Left kidney (tissue), 2 donors: Measurements from ENCODE around the gene BCR. TPM values are rescaled to one million over a fixed set of nuclear protein-coding genes. Genes with fewer than 3 reads are reported as not detected.

ENCODE experiments used
- DNase-seq: peaks from one replicate; pipeline ENCODE4 v3.0.0-alpha.2; 2013
- polyA plus RNA-seq: library from polyadenylated mRNA; unstranded; fragments of 120-200 nt; gene quantifications from one replicate; pipeline ENCODE4 v1.2.1, GENCODE V29; 2013; ENCODE audit not compliant: insufficient read length

The BCR gene
- polyA plus RNA-seq, 1 donor, result 54.6 TPM

DNA sequence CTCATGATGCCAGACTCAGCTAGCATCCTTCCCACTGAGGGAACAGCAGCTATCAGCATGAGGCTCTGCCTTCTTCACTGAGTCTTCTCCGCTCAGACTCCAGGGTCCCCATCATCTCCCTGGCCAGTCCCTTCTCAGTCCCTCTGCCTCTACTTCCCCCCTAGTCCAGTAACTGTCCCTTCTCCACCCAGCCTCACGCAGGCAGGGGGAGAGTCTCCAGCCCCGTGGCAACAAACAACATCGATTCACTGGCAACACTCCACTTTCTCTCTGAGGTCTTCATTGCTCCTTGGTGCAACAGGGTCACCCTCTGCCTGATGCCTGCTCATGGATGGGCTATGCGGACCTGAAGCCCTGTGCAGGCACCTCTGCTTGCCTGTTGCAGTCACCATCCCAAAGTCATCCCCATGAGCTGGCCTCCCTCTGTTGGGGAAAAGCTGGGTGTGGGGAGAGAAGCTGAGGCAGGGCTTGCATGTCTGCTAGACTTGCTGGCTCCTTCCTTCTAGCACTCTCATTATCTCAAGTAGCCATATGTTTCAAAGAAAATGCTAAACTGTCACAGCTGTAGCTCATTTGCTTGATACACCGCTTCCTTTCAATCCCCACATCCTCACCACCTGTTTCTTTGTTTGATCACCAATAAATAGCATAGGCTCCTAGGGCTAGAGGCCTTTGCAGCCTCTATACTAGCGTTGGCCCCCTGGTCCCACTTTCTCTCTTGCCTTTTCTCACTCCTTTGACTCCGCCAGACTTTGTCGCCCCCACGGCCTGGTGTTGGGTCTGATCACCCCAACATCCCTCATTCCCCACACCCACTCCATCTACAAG, 4.3 kb upstream of the BCR start:
- no peak for DNase-seq

DNA sequence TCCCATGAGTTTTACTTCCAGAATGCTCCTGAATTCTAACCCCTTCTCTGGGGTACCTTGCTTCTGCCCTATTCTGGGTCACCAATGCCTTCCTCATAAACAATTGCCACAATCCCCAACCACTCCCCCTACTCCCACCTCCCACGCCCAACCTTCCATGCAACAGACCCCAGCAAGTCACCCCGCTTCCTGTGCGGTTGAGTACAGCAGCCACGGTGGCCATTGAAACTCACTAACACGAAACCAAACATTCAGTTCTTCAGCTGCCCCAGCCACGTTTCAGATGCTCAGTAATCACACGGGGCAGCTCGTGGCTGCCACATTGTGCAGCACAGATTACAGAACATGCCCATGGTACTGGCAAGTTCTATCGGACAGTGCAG, 3.7 kb upstream of the BCR start:
- no peak for DNase-seq

DNA sequence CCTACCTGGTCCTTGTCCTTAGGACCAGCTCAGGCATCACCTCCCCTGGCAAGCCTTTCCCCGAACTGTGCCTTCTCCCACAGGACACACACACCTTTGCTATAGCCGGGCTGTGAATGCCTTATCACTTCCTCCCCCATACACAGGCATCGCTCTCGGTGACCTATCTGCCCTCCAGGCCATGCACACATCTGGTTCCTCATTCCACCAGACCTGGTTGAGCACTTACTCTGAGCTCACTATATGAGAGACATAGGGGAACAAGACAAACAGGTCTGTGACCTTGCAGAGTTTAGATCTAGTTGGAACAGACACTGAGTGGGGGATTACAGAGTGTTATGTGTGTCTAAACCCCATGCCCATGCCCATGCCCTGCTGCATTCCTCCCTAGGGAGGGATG, 3.1 kb upstream of the BCR start:
- DNase-seq, result no peak

DNA sequence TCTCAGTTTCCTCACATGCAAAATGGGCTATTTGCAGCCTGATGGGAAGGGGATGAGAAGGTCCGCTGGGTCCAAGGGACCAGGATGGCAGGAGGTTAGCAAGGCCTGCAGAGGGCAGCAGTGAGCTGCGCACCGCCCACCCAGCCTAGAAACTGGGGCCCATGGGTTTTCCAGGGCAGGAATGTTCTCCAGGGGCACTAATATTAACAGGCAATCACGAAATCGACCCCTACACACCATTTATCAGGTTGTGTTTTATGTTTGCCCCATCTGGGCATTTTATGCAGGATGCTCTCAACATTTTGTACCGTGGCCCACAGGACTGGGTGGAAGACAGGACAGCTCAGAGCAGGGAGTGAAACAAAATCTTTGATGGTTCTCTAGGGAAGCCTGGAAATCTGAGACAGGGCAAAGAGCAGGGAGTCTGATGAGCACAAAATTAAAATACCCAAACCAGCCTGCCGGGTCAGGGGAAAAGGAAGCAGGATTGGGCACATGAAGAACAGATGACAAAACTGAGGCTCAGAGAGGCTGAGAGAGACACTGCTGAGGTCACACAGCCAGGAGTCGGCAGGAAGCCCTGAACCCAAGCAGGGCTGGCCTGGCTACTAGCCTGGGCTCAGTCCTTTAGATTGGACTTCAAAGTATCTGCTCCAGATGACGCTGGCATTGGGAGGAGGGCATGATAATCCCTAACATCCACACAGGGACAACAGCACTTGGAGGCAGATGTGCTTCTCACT, 1.6 kb upstream of the BCR start:
- DNase-seq, result no peak

DNA sequence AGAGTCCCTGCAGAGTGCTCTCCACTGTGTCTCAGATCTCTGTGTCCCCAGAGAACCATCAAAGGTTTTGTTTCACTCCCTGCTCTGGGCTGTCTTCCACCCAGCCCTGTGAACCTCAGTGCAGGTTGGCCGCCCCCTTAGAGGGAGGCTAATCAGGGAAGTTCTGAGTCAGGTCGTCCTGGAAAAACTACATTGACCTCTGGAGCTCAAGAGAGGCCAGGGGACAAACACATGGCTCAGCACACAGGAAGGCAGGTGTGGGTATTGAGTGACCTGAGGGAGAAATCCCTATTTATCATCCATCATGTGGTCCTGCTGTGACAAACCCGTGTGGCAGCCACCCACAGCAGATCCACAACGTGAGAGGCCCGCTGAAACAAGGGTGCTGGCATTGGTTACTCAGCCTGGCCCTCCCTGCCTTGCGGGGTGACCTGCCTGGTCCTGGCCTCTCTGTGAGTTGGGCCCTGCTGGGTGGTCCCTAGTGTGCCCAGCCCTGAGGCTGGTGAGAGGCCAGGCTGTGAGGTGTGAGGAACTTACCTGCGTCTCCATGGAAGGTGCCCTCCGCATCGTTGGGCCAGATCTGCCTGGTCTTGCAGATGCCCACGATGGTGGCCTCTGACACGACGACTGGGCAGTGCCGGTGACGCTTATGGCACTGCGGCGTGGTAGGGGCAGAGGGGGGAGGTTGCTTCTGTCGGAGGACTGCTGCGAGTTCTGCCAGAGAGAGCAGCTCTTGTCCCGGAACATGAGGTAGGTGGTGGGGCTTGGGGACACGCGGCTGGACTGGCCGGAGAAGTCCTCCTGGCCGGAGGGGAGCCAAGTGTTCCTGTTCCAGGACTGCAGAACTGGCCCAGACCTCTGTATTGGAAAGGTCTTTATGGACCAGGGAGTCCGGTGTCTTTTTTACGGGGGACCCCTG, 669 bp upstream of the BCR start:
- no peak for DNase-seq

DNA sequence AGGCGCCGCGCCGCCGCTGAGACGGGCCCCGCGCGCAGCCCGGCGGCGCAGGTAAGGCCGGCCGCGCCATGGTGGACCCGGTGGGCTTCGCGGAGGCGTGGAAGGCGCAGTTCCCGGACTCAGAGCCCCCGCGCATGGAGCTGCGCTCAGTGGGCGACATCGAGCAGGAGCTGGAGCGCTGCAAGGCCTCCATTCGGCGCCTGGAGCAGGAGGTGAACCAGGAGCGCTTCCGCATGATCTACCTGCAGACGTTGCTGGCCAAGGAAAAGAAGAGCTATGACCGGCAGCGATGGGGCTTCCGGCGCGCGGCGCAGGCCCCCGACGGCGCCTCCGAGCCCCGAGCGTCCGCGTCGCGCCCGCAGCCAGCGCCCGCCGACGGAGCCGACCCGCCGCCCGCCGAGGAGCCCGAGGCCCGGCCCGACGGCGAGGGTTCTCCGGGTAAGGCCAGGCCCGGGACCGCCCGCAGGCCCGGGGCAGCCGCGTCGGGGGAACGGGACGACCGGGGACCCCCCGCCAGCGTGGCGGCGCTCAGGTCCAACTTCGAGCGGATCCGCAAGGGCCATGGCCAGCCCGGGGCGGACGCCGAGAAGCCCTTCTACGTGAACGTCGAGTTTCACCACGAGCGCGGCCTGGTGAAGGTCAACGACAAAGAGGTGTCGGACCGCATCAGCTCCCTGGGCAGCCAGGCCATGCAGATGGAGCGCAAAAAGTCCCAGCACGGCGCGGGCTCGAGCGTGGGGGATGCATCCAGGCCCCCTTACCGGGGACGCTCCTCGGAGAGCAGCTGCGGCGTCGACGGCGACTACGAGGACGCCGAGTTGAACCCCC, 798 bp downstream of the BCR start:
- no peak for DNase-seq

DNA sequence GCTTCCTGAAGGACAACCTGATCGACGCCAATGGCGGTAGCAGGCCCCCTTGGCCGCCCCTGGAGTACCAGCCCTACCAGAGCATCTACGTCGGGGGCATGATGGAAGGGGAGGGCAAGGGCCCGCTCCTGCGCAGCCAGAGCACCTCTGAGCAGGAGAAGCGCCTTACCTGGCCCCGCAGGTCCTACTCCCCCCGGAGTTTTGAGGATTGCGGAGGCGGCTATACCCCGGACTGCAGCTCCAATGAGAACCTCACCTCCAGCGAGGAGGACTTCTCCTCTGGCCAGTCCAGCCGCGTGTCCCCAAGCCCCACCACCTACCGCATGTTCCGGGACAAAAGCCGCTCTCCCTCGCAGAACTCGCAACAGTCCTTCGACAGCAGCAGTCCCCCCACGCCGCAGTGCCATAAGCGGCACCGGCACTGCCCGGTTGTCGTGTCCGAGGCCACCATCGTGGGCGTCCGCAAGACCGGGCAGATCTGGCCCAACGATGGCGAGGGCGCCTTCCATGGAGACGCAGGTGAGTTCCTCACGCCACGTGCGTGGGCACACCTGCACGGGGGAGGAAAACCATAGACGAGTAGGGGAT, 1.5 kb downstream of the BCR start:
- no peak for DNase-seq

DNA sequence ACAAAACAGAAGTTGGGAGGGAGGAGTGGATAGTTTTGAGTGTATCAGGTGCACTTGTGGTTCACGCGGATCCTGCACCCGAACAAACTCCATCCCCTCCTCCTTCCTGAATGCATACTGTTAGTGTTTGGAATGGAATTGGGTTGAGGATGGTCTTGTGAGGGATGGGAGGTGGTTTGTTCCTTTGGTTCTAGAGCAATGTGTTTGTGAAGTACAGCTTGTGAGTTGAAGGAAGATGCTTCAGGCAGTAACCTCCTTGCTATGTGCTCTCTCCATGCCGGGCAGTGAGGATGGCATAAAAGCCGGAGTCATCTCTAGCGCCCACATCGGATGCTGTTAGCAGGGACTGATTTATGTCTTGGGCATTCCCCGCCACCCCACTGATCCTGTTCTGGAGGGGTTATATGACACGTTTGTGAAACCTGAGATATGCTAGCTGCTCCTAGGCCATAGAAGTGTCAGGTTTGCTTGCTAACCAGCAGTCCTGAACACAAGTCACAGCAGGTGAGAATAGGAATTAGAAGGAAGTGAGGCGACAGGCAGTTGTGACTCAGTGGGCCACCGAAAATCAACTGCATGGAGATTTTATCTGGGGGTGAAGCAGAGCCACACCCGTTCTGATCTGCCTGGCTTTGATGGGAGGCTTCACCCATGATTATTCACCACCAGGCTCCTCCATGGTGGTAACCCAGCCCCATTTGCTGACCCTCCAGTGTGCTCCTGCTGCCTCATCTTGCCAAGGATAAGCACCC, 2.2 kb downstream of the BCR start:
- DNase-seq, result no peak

DNA sequence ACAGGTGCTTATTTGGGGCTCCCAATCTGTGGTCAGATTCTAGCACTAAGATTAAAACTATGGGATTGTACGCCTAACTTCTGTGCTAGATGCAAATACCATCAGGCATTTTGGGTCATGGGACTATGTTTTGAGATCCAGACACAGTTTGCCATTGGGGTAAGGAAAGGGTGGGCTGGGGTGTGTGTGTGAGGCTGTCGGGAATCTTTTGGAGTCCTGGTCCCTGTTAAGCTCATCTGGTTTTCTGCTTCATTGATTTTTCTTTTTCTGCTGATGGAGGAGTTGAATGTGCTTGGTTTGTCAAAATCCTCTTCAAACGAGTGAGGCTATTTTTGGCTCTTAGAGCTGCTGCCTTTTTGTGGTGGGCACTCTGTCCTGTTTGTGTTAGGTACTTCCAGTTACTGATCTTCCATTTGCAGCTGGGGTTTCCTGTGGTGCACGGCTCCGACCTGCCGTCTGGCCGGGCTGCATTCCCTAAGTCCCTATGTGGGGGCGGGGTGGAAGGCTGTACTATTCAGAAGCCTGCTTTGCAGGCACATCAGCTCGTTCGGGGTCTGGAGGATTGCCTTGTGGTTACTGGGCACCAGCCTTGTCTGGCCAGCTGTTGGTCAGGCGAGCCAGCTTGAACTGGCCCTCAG, 2.9 kb downstream of the BCR start:
- no peak for DNase-seq

DNA sequence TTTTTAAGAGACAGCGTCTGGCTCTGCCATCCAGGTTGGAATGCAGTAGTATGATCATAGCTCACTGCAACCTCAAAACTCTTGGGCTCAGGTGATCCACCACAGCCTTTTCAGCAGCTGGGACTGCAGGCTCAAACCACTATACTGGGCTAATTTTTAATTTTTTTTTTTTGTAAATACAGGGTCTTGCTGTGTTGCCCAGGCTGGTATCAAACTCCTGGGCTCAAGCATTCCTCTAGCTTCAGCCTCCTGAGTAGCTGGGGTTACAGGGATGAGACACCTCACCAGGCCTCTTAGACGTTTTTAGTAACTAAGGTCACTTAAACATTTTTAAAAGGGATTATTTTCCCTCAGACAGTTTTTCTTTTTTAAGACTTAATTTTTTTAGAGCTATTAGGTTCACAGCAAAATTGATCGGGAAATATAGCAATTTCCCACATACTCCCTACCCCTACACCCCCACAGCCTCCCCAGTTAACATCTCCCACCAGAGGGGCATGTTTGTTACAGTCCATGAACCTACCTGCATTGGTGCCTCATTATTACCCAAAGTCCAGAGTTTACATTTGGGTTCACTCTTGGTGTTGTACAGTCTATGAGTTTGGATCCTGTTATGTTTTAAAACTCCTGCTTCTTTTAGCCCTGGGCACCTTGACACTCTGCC, 3.9 kb downstream of the BCR start:
- no peak for DNase-seq

DNA sequence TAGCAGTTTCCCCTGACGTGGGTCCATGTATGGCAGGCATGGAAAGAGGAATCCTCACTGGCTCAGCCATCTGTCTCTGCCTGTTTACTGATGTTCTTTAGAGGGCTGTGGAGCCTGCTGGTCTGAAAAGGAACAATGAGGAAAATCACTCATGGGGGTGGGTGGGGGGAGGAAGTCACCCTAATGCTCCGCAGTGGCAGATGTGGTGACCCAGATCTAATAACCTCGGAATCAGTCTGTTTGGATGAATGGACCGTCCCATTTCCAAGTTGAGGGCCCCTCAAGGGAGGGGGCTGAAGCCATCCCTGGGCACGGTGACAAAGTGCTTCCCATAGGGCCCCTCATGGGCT, 4.4 kb downstream of the BCR start:
- DNase-seq, result no peak

DNA sequence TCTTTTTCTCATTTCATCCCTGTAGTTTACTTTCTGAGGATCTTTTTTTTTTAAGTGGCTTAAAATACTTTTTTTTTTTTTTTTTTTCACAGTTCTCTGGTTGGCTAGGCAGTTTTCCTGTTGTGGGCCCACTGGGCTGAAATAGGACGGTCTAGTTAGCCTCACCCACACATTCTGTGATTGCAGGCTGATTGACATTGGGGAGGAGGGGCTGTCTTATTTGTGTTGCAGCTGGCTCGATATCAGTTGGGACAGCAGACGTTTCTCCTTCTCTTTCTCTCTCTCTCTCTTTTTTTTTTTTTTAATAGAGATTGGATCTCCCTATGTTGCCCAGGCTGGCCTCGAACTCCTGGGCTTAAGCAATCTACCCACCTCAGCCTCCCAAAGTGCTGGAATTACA, 6.9 kb downstream of the BCR start:
- DNase-seq, result no peak

DNA sequence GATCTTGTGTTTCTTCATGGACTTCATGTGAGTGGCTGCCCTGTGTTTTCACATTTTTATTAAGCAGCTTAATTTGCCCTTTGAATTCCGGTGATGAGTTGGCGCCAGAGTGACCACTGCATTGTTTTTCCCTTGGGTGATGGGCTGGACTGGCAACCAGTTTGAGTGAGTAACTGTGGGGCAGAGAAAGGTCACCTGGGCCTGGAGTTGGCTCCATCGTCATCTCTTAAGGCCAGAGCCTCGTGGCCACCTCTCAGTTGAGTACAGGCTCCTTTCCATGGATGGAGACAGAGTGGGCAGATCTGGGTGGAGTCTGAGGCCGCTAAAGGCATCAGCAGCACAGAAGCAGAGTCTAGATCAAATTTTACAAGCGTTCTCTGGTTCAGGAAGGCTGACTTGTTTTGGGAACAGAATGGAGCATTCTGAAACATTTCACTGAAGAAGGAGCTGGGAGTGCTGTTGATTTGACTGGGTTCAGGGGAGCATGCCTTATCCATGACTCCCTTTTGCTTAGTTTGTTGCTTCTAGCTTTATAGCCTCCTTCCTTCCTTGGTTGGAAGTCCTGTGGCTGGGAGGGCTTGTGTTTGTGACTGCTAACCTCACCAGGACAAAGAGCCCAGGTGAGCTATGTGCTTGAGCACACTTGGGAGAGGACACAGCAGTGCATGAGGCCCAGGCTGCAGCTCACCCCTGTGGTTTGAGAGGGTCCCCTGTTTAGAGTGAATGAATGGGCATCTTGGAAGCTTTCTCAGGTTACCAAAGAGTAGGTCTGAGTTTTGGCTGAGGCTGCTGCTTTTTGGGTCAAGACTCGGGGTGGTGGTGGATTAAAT, 7.8 kb downstream of the BCR start:
- DNase-seq, result no peak

DNA sequence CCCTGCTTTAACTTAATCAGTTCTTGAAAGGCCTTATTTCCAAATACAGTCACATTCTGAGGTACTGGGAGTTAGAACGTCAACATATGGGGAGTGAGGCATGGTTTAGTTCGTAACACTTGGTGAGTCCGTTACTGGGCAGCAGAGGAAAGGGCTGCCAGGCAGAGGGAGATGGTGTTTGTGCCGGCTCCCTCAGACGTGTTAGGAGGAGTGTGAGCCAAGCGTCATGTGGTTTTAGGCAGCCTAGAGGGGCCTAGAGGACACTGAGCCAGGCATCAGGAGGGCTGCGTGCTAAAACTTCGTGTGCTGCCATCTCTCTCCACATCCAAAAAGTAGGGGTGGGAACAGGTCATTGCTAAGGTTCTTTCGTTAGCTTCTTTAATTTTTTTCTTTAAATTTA, 10.2 kb downstream of the BCR start:
- DNase-seq, result no peak

DNA sequence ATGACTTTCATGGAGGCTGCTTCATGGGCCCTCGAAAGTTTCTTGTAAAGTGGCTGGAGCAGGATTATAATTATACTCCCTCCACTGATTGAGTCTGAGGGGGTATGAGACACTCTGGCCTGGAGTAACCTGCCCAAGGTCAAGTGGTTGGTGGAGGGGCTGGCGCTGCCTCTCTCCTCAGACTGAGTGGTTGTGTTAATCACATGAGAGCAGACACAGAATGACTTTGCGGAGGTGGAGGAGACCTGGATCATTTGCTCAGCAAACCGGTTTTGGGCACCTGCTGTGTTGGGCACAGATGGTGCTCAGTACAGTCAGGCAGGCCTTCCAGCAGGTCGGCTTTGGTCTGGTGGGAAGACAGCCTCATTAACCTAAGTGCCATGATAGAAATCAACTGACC, 11.8 kb downstream of the BCR start:
- DNase-seq, result no peak

DNA sequence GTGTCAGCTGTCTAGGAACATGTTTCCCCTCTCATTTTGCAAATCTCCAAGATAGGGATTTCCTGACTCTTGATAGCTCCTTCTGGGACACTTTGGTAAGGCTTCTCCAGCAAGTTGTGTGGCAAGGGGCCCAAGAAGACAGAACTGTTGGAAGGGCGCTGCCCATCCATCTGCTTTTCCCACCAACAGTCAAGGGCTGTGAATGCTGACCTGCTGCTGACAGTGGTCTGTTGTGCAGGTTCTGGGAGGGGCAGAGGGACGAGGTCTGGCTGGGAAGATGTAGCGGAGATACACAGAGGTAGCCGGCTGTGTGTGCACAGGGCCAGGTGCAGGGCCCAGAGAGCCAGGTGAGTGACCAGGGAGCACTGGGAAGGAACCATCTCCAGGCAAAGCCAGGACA, 12.2 kb downstream of the BCR start:
- no peak for DNase-seq

DNA sequence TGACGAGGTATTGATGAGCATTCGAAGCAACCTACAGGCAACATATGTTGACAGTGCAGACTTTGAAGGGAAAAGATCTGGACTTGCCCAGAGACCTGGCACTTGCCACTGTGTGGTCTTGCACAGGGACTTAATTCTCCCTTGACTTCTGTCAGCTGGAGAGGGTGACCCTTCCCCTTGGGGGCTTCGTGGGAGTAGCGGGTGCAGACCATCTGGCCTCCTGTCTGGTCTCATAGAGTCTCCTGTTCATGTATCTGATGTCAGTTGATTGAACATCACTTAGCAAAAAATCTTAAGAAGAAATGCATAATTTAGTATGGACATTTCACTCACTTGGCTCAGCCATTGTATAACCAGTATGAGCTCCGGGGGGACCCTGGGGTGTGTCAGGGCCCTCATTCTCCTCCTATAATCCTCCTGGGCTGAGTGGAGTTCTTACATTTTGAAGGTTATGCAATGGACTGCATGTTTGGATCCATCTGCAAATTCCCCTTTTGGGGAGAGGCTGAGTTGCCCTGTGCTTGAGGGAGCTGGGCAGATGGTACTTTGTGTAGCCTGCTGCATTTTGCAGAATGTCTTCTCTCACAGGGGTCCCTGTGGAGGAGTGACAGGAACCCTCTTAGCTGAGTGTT, 13.0 kb downstream of the BCR start:
- DNase-seq, result no peak

DNA sequence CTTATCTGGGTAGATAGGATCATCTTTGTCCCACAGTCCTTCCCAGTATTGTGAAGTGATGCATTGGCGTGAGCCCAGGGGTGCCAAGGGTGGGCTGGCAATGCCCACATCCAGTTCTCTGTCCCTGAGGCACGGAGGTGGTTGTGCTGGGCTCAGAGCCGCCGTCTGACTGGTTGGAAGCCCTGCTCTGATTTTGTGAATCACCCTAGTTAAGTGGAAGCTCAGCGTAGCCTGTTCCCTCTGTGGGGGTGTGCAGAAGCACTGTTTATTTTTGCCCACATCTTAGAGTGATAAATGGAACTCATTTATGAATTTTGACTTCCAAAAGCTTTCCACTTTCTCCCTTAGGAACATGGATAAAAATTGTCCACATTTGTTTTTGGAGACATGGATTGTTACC, 13.6 kb downstream of the BCR start:
- DNase-seq, result no peak
